ENCODE data around the gene ALG9.
"Not testable (repeated sequence)": the region's sequence is repeated elsewhere in the genome, so short reads cannot be mapped to it uniquely, and the experiment has no call there.

Gene ALG9

DNA sequence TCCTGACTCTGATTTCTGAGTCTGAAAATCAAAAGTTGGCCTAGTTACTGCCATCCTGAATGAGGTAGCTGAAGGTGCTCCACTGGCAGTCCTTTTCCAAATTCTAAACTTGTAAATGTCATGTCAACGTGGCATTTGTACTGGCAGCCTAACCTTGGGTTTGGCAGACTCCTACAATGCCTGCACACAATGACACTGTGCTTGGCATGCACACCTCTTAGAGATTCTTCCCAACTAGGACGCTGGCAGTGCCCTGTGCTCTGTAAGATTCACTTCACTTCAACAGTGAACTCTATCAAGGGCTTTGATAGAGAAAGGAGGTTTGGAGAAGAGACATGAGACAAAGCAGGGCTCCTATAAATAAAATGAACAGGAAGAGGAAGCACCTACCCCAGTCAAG is 83.3 kb downstream of the ALG9 start:
- Histone ChIP-seq H3K4me3 (ENCODE audit: low read length in 2 of 2) (no peak overlapping the region), H3K27ac (ENCODE audit: low read depth in 2 of 2, low read length in 2 of 2) (no peak overlapping the region), H3K4me1 (ENCODE audit: control insufficient read depth in 2 of 2, insufficient read depth in 2 of 2, low read length in 2 of 2) (peaks cover 0 to 5% of the 10 kb centered on the region in 2 donors), H3K9me3 (ENCODE audit: control insufficient read depth in 2 of 2, low read length in 2 of 2) (no peaks in the 10 kb centered on the region), H3K9ac (ENCODE audit: low read depth in 1 of 2, low read length in 2 of 2) (no peak overlapping the region), H3K27me3 (ENCODE audit: control insufficient read depth in 2 of 2, insufficient read depth in 2 of 2, low read length in 2 of 2) (no peaks in the 10 kb centered on the region), H3K36me3 (ENCODE audit: control insufficient read depth in 2 of 2, insufficient read depth in 2 of 2, low read length in 2 of 2) (peaks cover 0 to 8% of the 10 kb centered on the region in 2 donors)

DNA sequence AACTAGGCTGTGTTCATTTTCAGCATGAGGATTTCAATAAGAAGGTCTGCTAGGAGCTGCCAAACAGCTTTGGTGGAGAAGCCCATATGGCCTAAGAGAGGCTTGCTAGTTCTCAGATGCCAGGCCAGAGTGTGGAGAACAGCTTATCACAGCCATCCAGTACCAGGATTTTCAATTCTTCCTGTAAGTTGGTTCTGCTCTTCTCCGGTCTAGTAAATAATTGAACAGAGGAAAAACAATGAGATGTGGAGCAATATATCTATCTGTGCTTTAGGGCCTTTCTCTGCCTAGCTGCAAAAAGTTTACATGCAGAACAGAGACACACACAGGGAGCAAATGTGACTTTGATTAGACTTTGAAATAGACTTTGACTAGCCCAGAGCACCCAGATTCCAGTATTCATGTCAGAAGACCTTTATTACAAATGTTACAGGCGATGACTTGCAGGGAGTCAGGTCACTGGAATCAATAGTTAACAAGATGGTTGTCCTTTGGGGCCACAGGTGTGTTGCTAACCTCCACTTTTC is 85.4 kb downstream of the ALG9 start:
- Histone ChIP-seq H3K27ac (ENCODE audit: low read depth in 2 of 2, low read length in 2 of 2) (no peak overlapping the region), H3K4me3 (ENCODE audit: low read length in 2 of 2) (no peak overlapping the region), H3K9ac (ENCODE audit: low read depth in 1 of 2, low read length in 2 of 2) (no peak overlapping the region), H3K9me3 (ENCODE audit: control insufficient read depth in 2 of 2, low read length in 2 of 2) (no peaks in the 10 kb centered on the region), H3K27me3 (ENCODE audit: control insufficient read depth in 2 of 2, insufficient read depth in 2 of 2, low read length in 2 of 2) (no peaks in the 10 kb centered on the region), H3K4me1 (ENCODE audit: control insufficient read depth in 2 of 2, insufficient read depth in 2 of 2, low read length in 2 of 2) (peaks cover 2 to 9% of the 10 kb centered on the region in 2 donors), H3K36me3 (ENCODE audit: control insufficient read depth in 2 of 2, insufficient read depth in 2 of 2, low read length in 2 of 2) (peaks cover 0 to 8% of the 10 kb centered on the region in 2 donors)

DNA sequence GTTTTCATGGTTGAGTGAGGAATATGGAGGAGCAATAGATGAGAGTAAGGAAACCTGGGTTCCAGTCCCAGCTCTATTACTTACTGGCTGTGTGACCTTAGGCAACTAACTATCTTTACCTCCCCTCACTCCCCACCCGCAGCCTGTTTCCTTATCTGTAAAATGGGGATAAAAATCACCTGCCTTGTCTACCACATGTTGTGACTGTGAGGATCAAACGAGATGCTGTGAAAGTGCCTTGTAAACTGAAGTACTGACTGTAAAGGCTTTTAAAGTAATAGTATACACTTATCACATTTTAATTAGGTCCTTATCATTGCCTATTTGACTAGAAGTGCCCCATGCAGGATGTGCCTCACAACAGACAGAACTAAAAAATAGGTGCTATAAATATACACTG is 86.3 kb downstream of the ALG9 start:
- no peak overlapping the region for H3K27ac ChIP-seq (ENCODE audit: low read depth in 2 of 2, low read length in 2 of 2)

GRCh38 chr11:111784311-111784710 is 87.1 kb downstream of the ALG9 start:
- H3K36me3 ChIP-seq (ENCODE audit: control insufficient read depth in 2 of 2, insufficient read depth in 2 of 2, low read length in 2 of 2); H3K4me1 ChIP-seq (ENCODE audit: control insufficient read depth in 2 of 2, insufficient read depth in 2 of 2, low read length in 2 of 2); H3K9me3 ChIP-seq (ENCODE audit: control insufficient read depth in 2 of 2, low read length in 2 of 2); H3K4me3 ChIP-seq (ENCODE audit: low read length in 2 of 2); H3K27ac ChIP-seq (ENCODE audit: low read depth in 2 of 2, low read length in 2 of 2); H3K9ac ChIP-seq (ENCODE audit: low read depth in 1 of 2, low read length in 2 of 2); H3K27me3 ChIP-seq (ENCODE audit: control insufficient read depth in 2 of 2, insufficient read depth in 2 of 2, low read length in 2 of 2): not testable (repeated sequence)

More for the DNA sequence above, 86.3 kb downstream of the ALG9 start:
- Histone ChIP-seq H3K27me3 (ENCODE audit: control insufficient read depth in 2 of 2, insufficient read depth in 2 of 2, low read length in 2 of 2) (no peaks in the 10 kb centered on the region), H3K4me3 (ENCODE audit: low read length in 2 of 2) (no peak overlapping the region), H3K9me3 (ENCODE audit: control insufficient read depth in 2 of 2, low read length in 2 of 2) (no peaks in the 10 kb centered on the region), H3K4me1 (ENCODE audit: control insufficient read depth in 2 of 2, insufficient read depth in 2 of 2, low read length in 2 of 2) (peaks cover 2 to 9% of the 10 kb centered on the region in 2 donors), H3K9ac (ENCODE audit: low read depth in 1 of 2, low read length in 2 of 2) (no peak overlapping the region), H3K36me3 (ENCODE audit: control insufficient read depth in 2 of 2, insufficient read depth in 2 of 2, low read length in 2 of 2) (peaks cover 0 to 8% of the 10 kb centered on the region in 2 donors)

DNA sequence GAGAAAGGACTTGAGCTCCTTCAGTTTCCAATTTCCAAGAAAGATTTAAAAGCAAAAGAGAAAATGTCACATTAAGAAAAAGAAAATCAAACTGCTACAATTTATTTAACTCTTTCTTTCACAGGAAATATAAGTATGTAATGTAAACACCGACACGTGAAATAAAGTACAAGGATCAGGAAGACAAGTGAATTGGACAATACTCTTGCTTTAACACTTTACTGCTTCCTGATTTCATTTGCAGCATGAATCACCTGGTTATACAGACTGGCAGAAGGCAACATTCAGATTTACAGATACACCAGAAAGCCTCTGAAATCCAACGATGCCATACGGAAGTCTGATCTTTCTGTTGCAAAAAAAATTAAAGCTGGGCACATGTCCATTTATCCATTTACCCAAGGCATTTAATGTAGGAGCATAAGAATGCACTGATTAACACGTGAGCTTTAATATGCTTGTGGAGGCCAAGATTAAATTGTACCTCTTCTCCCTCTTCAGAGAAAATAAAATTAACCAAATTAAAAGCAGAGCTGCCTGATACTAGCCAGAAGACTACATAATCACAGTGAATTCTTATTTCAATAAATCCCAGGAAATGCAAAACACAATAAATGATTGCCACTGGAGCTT is 89.2 kb downstream of the ALG9 start:
- no peak overlapping the region for H3K27ac ChIP-seq (ENCODE audit: low read depth in 2 of 2, low read length in 2 of 2)
- H3K9ac ChIP-seq (ENCODE audit: low read depth in 1 of 2, low read length in 2 of 2): no peak overlapping the region
- no peaks in the 10 kb centered on the region for H3K27me3 ChIP-seq (ENCODE audit: control insufficient read depth in 2 of 2, insufficient read depth in 2 of 2, low read length in 2 of 2)
- peaks cover 4 to 9% of the 10 kb centered on the region in 2 donors for H3K4me1 ChIP-seq (ENCODE audit: control insufficient read depth in 2 of 2, insufficient read depth in 2 of 2, low read length in 2 of 2)
- H3K36me3 ChIP-seq (ENCODE audit: control insufficient read depth in 2 of 2, insufficient read depth in 2 of 2, low read length in 2 of 2): peaks cover 0 to 8% of the 10 kb centered on the region in 2 donors
- no peaks in the 10 kb centered on the region for H3K9me3 ChIP-seq (ENCODE audit: control insufficient read depth in 2 of 2, low read length in 2 of 2)
- no peak overlapping the region for H3K4me3 ChIP-seq (ENCODE audit: low read length in 2 of 2)

DNA sequence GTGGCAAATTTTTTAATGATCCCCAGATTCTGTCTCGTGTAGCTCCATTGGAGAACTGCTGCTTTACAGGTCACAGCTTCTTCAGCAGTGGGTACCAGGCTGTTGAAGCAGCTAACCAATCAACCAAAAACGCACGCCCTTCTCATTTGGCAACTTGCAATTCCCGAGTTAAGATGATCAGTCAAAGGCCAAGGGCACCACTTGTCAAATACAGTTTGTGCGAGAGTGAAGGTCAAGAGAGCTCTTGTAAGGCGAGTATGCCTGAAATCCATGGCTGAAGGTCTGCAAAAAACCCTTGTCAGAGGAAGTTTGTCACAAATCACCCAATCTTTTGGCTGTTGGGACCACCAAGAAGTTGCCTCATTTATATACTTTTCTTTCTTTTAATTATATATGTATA is 92.3 kb downstream of the ALG9 start:
- peaks cover 4% of the 10 kb centered on the region in 2 donors for H3K4me1 ChIP-seq (ENCODE audit: control insufficient read depth in 2 of 2, insufficient read depth in 2 of 2, low read length in 2 of 2)
- no peaks in the 10 kb centered on the region for H3K27me3 ChIP-seq (ENCODE audit: control insufficient read depth in 2 of 2, insufficient read depth in 2 of 2, low read length in 2 of 2)
- H3K9ac ChIP-seq (ENCODE audit: low read depth in 1 of 2, low read length in 2 of 2): no peak overlapping the region
- no peak overlapping the region for H3K4me3 ChIP-seq (ENCODE audit: low read length in 2 of 2)
- no peaks in the 10 kb centered on the region for H3K36me3 ChIP-seq (ENCODE audit: control insufficient read depth in 2 of 2, insufficient read depth in 2 of 2, low read length in 2 of 2)
- H3K9me3 ChIP-seq (ENCODE audit: control insufficient read depth in 2 of 2, low read length in 2 of 2): no peaks in the 10 kb centered on the region
- no peak overlapping the region for H3K27ac ChIP-seq (ENCODE audit: low read depth in 2 of 2, low read length in 2 of 2)

- Histone ChIP-seq H3K9me3 (ENCODE audit: control insufficient read depth in 2 of 2, low read length in 2 of 2) (no peaks in the 10 kb centered on the region), H3K27ac (ENCODE audit: low read depth in 2 of 2, low read length in 2 of 2) (no peak overlapping the region), H3K36me3 (ENCODE audit: control insufficient read depth in 2 of 2, insufficient read depth in 2 of 2, low read length in 2 of 2) (no peaks in the 10 kb centered on the region), H3K27me3 (ENCODE audit: control insufficient read depth in 2 of 2, insufficient read depth in 2 of 2, low read length in 2 of 2) (no peaks in the 10 kb centered on the region), H3K4me3 (ENCODE audit: low read length in 2 of 2) (no peak overlapping the region), H3K9ac (ENCODE audit: low read depth in 1 of 2, low read length in 2 of 2) (no peak overlapping the region), H3K4me1 (ENCODE audit: control insufficient read depth in 2 of 2, insufficient read depth in 2 of 2, low read length in 2 of 2) (peaks cover 4% of the 10 kb centered on the region in 2 donors)
Measured at GRCh38 chr11:111778047-111778558, 93.3 kb downstream of the ALG9 start.

DNA sequence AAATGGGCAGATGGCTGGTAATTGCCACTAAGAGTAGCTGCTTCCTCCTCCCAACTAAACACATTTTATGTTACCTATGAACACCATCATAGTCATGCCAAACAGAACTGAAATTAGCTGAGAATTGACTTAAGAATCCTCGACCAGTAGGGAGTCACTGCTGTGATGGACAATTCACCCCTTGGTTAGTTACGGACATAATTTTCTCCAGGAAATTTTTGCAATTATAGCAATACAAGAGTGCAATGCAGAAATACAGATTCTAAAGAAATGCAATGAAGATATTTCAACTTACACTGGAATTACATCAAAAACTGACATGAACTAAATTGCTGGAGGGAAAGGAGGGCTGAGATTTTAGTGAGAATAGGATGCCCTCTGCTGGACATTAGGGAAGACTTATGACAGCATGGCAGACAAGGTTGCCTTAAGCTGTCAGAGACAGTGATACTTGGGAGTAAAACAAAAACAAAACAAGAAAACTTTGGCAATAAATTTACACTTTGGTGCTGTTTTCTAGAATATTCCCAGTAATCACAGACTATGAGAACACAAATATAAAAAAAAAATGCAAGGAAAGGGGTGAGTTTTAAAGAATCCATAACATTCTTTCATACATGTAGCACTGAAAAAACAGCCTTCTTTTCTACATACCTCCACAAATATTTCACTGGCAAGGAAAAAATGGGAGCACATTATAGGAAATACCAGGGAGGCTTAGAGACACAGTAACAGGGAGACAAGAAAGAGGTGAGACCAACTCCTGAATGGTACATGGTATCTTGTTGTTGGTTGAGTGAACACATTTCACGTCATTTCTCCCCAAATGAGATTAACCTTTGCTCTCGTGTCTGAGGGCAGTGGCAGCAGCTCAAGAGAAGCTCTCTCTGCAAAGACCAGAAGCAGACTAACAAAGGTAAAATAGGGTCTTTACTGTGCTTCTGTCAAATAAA is 94.0 kb downstream of the ALG9 start:
- Histone ChIP-seq H3K27ac (ENCODE audit: low read depth in 2 of 2, low read length in 2 of 2) (no peak overlapping the region), H3K4me1 (ENCODE audit: control insufficient read depth in 2 of 2, insufficient read depth in 2 of 2, low read length in 2 of 2) (peaks cover 2 to 4% of the 10 kb centered on the region in 2 donors), H3K9me3 (ENCODE audit: control insufficient read depth in 2 of 2, low read length in 2 of 2) (no peaks in the 10 kb centered on the region), H3K27me3 (ENCODE audit: control insufficient read depth in 2 of 2, insufficient read depth in 2 of 2, low read length in 2 of 2) (no peaks in the 10 kb centered on the region), H3K36me3 (ENCODE audit: control insufficient read depth in 2 of 2, insufficient read depth in 2 of 2, low read length in 2 of 2) (no peaks in the 10 kb centered on the region), H3K4me3 (ENCODE audit: low read length in 2 of 2) (no peak overlapping the region), H3K9ac (ENCODE audit: low read depth in 1 of 2, low read length in 2 of 2) (no peak overlapping the region)

DNA sequence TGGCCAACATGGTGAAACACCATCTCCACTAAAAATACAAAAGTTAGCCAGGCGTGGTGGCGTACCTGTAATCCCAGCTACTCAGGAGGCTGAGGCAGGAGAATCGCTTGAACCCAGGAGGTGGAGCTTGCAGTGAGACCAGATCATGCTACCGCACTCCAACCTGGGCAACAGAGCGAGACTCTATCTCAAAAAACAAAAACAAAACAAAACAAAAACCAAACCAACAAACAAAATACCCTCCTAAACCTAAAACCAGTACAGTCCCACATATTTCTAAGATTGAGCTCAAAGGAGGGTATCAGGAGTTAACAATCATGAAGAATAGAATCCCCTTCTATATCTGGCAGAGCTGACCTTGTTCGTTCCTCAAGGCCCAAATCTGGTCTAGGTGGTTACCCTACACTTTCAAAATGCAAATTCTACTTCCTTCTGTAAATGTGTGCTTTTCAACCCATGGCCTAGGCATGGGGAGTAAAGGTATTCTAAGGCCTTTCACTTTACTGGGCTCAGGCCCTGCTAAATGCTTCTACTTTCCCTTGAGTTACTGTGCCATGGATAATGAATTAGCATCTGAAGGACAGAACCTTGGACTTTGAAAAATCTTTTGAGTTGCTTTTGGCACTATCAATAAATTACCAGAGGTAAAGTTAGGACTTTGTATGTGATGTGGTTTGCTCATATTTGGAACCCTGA is 94.8 kb downstream of the ALG9 start:
- Histone ChIP-seq H3K9ac (ENCODE audit: low read depth in 1 of 2, low read length in 2 of 2) (no peak overlapping the region), H3K27ac (ENCODE audit: low read depth in 2 of 2, low read length in 2 of 2) (no peak overlapping the region), H3K27me3 (ENCODE audit: control insufficient read depth in 2 of 2, insufficient read depth in 2 of 2, low read length in 2 of 2) (no peaks in the 10 kb centered on the region), H3K4me3 (ENCODE audit: low read length in 2 of 2) (no peak overlapping the region), H3K9me3 (ENCODE audit: control insufficient read depth in 2 of 2, low read length in 2 of 2) (no peaks in the 10 kb centered on the region), H3K36me3 (ENCODE audit: control insufficient read depth in 2 of 2, insufficient read depth in 2 of 2, low read length in 2 of 2) (no peaks in the 10 kb centered on the region), H3K4me1 (ENCODE audit: control insufficient read depth in 2 of 2, insufficient read depth in 2 of 2, low read length in 2 of 2) (peaks cover 0 to 2% of the 10 kb centered on the region in 2 donors)
